Measurements from ENCODE around the gene IL36B.

DNA sequence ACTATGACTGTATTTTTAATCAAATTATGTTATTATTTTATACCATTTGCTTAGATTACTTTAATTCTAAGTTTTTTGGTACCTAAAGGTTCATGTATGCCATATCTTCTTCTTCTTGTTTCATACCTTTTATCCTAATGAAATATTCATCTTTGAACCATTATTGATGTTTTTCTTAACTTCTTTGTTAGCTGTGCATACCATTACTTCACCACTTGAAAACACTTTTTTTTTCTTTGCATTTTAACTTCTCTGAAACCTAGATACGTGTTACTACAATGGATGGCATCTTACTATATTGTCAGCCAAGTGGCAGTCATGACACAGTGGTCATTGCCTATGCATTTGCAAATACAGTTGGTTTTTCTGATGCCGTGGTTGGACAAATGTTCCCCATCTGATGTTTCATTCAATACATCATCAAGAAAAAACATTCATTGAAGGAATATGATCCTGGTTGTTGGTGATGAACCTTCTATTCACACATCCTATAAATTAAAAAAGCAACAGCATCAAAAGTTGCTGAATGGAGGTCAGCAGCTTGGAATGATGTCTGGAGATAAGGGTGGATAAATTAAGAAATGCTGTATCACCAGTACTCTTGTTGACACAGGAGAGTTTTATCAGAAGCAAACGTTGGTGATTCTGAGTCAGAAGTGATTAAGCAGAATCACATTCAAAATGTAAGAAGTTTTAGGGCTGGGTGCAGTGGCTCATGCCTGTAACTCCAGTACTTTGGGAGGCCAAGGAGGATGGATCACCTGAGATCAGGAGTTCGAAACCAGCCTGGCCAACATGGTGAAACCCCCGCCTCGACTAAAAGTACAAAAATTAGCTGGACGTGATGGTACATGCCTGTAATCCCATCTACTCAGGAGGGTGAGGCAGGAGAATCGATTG is 40.0 kb downstream of the IL36B start:
- TF ChIP-seq CTCF (conservative IDR thresholded peaks at IDR 0.05) (no peak), EZH2 (IDR thresholded peaks at IDR 0.05; ENCODE audit: low read depth) (no peak)
